ENCODE results near the gene ZDHHC11.
"Not testable (repeated sequence)": the region's sequence is repeated elsewhere in the genome, so short reads cannot be mapped to it uniquely, and the experiment has no call there.

The ZDHHC11 gene

DNA sequence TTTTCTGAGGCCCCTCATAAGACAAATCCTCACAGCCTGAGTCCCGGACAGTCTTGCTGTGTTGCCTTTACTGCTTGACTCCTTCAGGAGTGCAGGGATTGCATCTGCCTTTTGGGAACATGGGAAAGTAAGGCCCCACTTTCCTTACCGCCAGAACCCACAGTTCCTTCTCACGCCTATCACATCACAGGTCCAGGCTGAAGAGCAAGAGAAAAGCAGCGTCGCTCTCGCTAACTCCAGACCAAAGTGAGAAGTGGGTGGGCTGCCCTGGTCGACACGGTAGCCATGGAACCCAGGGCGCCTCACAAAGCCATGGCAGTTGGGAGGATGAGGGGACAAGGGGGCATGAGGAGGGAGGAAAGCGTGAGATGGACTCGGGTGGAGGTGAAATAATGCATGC lies 7.9 kb upstream of the ZDHHC11 start:
- DNase-seq, result no peak

DNA sequence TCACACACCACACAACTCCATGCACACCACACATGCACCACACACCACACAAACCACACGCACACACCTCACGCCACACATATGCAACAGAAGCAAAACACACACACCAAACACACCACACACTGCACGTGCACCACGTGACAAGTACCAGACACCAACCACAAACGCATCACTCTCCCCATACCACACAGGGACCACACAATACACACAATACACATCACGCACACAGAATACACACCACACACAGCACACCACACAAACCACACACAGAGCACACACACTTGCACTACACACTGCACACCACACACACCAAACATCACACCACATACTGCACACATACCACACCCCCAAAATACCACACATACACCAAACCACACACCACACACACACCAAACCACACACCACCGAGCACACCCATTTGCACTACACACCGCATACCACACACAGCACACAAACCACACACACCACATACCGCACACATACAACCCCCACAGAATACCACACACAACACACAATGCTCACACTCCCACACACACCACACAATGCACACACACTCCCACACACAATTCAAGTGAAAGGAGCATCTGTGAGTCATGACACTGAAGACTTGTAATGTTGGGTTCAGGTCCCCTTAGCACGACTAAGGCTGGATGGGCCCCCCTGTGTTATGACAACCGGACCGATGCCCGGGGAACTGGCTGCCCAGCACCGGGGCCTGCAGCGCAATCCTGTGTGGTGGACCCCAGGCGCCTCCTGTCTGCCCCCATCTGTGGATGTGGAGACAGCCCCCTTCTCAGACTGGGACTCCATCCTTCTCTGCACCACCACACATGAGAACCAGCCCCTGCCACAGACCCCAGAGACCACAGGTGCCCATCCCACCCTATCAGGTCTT lies 6.0 kb upstream of the ZDHHC11 start:
- DNase-seq, result no peak

DNA sequence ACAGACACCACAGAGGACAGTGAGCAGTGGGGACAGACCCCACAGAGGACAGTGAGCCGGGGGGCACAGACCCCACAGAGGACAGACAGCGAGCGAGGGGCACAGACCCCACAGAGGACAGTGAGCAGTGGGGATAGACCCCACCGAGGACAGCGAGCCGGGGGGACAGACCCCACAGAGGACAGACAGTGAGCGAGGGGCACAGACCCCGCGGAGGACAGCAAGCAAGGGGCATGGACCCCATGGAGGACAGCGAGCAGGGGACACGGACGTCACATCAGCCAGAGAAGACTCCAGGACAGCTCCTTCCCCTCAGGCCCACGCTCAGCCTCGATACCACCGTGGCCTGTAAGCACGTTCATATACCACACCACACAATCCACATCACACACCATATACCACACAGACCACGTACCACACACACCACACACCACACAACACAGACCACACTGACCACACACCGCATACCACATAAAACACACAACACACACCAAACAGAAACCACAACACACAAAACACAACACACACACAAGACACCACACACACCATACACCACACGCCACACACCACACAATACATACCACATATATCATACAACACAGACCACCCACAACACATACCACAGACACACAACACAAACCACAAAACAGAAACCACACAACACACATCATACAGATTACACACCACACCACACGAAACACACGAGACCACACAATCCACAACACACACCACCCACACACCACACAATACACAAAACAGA lies 5.2 kb upstream of the ZDHHC11 start:
- no peak for DNase-seq

DNA sequence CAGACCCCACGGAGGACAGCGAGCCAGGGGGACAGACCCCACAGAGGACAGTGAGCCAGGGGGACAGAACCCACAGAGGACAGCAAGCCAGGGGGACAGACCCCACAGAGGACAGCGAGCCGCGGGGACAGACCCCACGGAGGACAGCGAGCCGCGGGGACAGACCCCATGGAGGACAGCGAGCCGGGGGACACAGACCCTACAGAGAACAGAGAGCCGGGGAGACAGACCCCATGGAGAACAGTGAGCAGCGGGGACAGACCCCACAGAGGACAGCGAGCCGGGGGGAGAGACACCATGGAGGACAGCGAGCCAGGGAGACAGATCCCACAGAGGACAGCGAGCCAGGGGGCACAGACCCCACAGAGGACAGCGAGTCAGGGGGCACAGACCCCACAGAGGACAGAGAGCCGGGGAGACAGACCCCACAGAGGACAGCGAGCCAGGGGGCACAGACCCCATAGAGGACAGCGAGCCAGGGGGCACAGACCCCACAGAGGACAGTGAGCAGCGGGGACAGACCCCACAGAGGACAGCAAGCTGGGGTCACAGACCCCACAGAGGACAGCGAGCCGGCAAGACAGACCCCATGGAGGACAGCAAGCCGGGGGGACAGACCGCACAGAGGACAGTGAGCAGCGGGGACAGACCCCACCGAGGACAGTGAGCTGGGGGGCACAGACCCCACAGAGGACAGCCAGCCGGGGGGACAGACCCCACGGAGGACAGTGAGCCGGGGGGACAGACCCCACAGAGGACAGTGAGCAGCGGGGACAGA lies 4.4 kb upstream of the ZDHHC11 start:
- DNase-seq, result no peak

DNA sequence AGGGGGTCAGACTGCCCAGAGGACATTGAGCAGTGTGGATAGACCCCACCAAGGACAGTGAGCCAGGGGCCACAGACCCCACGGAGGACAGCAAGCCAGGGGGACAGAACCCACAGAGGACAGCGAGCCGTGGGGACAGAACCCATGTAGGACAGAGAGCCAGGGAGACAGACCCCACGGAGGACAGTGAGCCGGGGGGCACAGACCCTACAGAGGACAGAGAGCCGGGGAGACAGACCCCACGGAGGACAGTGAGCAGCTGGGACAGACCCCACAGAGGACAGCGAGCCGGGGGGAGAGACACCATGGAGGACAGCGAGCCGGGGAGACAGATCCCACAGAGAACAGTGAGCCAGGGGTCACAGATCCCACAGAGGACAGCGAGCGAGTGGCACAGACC lies 3.4 kb upstream of the ZDHHC11 start:
- DNase-seq, result no peak

DNA sequence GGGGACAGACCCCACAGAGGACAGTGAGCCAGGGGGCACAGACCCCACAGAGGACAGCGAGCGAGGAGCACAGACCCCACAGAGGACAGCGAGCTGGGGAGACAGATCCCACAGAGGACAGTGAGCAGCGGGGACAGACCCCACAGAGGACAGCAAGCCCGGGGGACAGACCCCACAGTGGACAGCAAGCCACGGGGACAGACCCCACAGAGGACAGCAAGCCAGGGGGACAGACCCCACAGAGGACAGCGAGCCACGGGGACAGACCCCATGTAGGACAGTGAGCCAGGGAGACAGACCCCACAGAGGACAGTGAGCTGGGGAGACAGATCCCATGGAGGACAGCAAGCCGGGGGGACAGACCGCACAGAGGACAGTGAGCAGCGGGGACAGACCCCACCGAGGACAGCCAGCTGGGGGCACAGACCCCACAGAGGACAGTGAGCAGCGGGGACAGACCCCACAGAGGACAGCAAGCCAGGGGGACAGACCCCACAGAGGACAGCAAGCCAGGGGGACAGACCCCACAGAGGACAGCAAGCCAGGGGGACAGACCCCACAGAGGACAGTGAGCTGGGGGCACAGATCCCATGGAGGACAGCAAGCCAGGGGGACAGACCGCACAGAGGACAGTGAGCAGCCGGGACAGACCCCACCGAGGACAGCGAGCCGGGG lies 2.8 kb upstream of the ZDHHC11 start:
- DNase-seq, result not testable (repeated sequence)

DNA sequence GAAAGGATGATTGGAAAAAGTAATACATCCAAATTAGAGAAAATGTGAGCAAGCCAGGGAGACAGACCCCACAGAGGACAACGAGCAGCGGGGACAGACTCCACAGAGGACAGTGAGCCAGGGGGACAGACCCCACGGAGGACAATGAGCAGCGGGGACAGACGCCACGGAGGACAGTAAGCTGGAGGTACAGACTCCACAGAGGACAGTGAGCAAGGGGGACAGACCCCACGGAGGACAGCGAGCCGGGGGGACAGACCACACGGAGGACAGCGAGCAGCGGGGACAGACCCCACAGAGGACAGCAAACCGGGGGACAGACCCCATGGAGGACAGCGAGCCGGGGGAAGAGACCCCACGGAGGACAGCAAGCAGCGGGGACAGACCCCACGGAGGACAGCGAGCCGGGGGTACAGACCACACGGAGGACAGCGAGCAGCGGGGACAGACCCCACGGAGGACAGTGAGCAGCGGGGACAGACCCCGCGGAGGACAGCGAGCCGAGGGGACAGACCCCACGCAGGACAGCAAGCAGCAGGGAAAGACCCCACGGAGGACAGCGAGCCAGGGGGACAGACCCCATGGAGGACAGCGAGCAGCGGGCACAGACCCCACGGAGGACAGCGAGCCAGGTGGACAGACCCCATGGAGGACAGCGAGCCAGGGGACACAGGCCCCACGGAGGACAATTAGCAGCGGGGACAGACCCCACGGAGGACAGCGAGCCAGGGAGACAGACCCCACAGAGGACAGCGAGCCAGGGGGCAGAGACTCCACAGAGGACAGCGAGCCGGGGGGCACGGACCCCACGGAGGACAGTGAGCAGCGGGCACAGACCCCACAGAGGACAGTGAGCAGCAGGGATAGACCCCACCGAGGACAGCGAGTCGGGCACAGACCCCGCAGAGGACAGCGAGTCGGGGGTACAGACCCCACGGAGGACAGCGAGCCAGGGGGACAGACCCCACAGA lies 1.9 kb upstream of the ZDHHC11 start:
- DNase-seq, result no peak

DNA sequence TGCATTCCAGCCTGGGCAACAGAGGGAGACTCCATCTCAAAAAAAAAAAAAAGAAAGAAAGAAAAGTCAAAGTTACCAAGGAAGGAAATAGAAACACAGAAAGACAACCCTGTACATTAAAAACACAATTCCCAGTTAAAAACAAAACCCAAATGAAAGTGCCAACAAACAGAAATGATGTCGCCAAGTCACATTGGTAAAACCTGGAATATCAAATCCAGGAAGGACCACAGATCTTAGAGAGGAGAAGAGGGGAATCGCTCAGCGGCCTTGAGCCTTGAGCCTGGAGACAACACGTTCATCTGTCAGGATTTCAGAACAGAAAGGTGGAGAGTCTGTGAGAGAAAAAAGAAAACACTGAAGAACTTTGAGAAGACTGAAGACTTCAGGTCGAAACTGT lies 1.2 kb upstream of the ZDHHC11 start:
- DNase-seq, result no peak

DNA sequence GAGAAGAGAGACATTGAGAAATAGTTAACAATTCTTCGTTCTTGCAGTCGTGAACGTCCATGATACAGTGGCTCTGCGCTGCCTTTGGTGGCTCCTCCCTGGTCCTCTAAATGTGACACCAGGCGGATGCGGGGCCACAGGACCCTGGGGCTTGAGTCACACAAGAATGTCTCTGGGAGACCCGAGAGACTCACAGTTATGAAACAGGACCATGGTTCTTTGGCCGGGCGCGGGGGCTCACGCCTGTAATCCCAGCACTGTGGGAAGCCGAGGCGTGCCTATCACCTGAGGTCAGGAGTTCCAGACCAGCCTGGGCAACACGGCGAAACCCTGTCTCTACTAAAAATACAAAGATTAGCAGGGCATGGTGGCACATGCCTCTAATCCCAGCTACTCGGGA lies 767 bp upstream of the ZDHHC11 start:
- DNase-seq, result no peak

DNA sequence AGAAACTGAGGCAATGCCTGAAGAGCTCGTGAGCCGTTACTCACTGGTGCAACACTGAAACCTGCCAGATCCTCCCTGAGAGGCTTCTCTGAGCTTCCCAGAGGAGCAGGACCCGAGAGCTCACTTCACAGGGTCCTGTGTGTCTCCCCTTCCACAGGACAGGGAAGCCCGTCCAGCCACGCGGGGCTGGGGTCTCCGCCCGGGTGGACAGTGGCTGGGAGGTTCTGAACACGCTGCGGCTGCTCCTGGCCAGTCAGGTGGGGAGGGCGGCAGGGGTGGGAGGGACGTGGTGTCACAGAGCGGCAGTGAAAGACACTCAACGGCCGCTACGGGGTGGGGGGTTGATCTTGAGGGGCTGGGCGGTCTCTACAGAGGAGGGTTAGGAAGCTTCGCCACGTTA lies 290 bp upstream of the ZDHHC11 start:
- DNase-seq, result no peak

DNA sequence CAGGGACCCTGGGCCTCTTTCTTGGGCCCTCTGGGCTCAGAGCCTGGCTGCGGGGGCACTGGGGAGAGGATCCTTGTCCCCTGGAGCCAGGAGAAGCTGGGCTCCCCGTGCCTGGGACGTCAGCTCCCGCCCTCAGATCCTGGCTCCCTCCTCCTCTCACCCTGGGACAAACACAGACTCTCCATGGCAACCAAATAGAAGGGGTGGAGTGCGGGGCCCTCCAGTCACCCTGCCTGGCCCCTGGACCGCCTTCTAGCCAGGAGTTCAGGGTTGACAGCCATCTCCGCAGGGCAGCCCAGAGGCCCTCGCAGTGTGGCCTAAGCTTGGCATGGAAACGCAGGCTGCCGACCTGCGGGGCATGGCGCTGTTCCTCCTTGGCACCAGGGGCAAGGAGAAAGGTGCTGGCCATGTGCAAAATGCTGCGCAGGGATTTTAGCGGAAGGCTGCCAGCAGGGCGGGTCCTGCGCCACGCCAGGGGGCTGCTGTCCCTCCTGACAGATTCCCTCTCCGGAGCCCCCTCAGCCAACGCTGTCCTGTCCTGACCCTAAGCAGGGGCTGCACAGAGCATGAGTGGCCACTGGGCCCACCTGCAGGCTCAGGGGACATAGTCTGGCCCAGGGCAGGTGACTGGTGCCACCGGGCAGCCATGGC lies 1.0 kb downstream of the ZDHHC11 start:
- DNase-seq, result no peak

DNA sequence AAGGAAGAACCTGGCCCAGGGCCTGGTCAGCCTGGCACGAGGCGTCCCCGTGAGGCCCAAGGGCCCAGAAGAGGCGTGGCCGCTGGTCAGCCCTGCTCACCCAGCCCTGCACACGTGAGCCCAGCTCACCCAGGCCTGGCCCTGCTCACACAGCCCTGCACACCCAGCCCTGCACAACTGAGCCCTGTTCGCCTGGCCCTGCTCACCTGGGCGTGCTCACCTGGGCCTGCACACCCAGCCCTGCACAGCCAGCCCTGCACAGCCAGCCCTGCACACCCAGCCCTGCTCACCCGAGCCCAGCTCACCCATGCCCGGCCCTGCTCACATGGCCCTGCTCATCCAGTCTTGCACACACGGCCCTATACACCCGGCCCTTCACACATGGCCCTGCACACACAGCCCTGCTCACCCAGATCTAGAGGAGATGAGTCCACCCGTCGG lies 2.1 kb downstream of the ZDHHC11 start:
- DNase-seq, result no peak

DNA sequence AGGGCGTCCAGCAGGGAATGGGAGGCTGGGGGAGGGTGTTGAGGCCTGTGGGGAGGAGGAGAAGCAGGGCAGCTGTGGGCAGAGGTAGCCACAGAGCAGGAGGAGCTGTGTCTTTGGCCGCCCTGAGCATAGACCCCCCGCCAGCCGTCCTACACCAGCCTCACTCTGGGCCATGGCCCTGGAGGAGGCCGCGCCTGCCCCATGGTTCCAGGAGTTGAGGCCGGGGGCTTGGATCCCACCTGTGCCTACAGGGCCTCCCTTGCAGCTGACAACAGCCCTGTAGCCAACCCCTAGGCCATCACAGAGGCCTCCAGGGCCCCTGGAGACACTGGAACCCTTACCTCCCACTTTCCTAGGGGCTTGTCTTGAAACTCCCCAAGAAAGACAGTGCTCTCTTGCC lies 3.0 kb downstream of the ZDHHC11 start:
- not testable (repeated sequence) for DNase-seq

DNA sequence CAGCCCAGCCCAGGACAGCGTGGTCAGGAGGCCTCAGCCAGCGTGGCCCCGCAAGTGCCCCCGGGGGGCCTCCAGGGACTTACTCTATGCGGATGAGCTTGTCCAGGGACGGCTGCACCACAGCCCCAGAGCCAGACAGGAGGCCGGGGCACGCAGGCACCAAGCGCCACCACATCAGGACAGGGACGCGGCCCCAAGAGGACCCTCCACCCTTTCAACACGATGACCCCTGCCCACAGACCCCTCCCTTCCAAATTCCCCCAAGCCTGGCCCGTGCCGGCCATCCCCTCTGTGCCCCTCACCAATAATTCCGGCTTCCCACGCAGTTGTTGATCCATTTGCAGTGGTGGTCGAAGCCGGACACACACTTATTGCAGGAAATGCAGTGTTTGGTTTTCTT lies 3.6 kb downstream of the ZDHHC11 start:
- not testable (repeated sequence) for DNase-seq

DNA sequence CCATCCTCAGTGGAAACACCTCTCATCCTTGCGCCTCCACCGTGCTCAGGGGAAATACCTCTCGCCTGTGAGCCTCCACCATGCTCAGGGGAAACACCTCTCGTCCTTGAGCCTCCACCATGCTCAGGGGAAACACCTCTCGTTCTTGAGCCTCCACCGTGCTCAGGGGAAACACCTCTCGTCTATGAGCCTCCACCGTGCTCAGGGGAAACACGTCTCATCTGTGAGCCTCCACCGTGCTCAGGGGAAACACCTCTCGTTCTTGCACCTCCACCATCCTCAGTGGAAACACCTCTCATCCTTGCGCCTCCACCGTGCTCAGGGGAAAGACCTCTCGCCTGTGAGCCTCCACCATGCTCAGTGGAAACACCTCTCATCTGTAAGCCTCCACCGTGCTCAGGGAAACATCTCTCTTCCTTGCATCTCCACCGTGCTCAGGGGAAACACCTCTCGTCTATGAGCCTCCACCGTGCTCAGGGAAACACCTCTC lies 4.1 kb downstream of the ZDHHC11 start:
- DNase-seq, result peak; percentile 22

DNA sequence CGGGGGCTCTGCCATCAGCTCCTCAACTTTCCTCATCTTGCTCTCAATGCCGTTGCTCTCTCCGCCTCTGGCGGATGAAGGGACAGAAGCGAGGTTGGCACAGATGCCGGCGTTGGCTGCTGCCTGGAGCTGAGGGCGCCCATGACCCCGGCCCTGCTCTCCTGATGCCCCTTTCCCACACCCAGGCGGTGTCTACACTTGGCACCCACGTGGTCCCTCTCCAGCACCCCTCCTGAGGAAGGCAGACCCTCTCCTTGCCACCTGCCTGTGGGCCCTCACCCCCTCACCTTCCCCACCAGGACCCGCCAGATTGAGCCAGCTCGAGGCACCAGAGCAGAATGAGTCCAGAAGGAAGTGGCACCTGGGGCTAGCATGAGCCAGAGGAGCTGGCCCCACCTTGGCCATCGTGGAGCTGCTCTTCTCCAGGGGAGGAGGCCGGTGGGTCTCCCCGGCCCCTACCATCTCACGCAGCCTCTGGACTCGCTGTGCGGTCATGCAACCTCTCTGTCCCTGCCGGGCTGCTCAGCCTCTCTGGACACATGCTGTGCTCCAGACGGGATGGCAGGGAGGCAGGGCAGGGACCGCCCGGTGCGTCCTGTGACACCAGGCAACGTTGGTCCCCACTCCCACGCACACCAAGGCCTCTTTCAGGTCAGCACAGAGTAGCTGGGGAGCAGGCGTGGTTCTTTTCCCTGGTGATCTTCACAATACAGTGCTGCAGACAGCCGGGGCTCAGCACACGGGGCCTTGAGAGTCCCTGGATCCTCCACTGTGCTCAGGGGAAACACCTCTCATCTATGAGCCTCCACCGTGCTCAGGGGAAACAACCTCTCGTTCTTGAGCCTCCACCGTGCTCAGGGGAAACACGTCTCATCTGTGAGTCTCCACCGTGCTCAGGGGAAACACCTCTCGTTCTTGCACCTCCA lies 4.8 kb downstream of the ZDHHC11 start:
- not testable (repeated sequence) for DNase-seq

DNA sequence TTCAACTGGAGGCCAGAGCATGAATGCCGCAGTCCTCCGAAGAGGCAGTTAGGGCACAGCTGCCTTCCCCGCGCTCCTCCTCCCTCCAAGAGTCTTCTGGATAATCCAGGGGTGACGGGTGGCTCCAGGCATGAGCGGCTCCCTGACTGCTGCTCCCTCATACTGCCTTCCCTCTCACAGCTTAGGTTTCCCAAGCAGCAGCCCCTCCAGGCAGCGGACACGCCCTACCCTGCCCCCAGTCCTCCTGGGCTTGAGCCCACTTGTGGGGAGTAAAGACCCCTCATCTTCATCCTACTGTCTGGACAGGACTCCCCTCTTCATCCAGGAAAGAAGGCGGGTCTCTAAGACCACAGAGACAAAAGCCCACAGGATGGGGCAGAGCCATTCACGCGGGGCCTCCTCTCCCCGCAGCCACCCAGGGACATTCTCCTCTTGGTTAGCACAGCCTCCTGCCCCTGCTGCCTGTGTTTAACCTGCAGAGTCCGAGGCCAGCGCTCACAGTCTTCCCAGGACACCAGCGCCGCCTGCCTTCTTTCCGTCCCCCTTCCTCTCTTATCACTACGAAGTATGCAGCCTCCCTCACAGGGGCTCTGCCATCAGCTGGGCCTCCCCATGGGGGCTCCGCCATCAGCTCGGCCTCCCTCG lies 5.6 kb downstream of the ZDHHC11 start:
- not testable (repeated sequence) for DNase-seq

DNA sequence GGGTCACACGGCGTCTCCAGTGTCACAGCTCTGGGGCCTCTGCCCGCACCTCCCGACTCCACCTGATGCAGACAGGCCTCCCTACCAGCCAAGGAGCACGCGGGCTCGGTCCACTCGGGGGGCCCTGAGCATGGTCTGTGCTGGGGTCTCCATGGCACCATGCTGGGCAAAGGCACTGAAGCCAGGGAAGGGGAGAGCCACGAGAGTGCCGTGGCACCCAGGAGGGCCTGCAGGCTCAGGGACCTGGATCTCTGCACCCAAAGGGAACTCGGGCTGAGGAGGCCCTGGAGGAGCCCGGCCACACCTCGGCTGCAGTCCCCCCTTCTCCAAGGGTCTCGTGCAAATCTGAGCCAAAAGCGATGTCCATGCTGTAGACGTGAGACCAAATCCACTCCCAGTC lies 6.4 kb downstream of the ZDHHC11 start:
- DNase-seq, result not testable (repeated sequence)

DNA sequence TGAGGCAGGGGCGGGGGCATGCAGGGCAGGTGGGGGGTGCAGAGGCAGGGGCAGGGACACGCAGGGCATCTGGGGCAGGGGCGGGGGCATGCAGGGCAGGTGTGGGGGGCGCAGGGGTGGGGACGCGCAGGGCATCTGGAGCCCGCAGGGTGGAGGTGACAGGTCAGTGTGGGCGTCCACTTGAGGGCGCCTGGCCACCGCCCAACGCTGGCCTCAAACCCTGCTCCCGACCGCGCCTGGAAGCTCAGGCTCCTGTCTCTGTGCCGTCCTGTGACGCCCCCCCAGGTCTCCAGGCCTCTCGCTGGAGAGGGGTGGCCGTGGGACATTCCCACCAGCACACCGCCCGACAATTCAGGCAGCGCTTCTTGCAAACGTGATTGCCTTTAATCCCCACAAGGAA lies 6.9 kb downstream of the ZDHHC11 start:
- not testable (repeated sequence) for DNase-seq

All from stimulated activated CD4-positive, alpha-beta T cell treated with anti-CD3 and anti-CD28 coated beads, Interleukin-4, amount 100 ng/mL, for 24 hours (primary cell).